GM12864 (cell line): ENCODE measurements around the gene TMEM242.

Experiments used
- DNase-seq: peaks from one replicate; pipeline ENCODE4 v3.0.0-alpha.2; 2011; ENCODE audit warnings: low read depth
- H3K4me3 ChIP-seq: 2 replicates; pipeline ENCODE4 v1.5.1; 2011; ENCODE audit warnings: mild to moderate bottlenecking, low read depth, low read length, control low read depth
- TF ChIP-seq, protein P1 (sequence below): IDR thresholded peaks from 2 replicates; pipeline ENCODE4 v1.5.1; 2011; ENCODE audit warnings: low read depth, mild to moderate bottlenecking, moderate library complexity, low read length, control low read depth, inconsistent platforms; ENCODE audit errors: missing control alignments

TMEM242 gene

DNA sequence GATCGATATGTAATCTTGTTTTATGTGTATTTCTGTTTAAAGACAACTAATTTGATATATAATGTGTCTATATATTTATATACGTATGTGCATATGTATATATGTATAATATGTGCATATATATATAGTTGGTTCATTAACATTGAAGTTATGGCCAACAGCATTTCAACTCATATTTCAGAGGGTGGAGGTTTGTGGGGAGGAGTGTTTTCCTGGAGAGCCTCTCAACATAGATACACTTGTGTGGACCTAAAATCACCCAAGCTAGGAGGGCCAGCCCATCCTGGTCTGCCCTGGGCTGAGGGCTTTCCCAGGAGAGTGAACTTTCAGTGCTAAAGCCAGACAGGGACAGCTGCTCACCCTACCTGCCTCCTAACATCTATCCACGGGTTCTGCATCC lies 68.8 kb downstream of the TMEM242 start:
- no peak for DNase-seq
- no peak overlapping the region for H3K4me3 ChIP-seq
- TF ChIP-seq, protein P1, sequence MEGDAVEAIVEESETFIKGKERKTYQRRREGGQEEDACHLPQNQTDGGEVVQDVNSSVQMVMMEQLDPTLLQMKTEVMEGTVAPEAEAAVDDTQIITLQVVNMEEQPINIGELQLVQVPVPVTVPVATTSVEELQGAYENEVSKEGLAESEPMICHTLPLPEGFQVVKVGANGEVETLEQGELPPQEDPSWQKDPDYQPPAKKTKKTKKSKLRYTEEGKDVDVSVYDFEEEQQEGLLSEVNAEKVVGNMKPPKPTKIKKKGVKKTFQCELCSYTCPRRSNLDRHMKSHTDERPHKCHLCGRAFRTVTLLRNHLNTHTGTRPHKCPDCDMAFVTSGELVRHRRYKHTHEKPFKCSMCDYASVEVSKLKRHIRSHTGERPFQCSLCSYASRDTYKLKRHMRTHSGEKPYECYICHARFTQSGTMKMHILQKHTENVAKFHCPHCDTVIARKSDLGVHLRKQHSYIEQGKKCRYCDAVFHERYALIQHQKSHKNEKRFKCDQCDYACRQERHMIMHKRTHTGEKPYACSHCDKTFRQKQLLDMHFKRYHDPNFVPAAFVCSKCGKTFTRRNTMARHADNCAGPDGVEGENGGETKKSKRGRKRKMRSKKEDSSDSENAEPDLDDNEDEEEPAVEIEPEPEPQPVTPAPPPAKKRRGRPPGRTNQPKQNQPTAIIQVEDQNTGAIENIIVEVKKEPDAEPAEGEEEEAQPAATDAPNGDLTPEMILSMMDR: no peak

DNA sequence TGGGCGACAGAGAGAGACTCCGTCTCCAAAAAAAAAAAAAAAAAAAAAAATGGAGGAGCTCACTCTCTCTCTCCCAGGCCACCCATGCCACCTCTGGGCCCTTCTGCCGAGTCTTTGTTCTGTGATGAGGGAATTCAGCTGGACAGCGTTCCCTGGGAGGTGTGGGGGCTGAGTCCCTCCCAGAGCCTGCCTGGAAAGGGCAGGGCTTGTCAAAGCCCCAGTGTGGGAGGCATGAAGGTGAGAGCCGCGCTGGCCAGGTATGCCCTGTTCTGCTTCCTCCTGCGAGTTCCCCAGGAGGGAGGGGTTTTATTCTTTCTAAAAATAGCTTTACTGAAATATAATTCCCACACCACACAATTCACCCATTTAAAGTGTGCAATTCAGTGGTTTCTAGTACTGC lies 69.6 kb downstream of the TMEM242 start:
- H3K4me3 ChIP-seq: no peak overlapping the region
- DNase-seq: no peak
- TF ChIP-seq, protein P1: no peak

DNA sequence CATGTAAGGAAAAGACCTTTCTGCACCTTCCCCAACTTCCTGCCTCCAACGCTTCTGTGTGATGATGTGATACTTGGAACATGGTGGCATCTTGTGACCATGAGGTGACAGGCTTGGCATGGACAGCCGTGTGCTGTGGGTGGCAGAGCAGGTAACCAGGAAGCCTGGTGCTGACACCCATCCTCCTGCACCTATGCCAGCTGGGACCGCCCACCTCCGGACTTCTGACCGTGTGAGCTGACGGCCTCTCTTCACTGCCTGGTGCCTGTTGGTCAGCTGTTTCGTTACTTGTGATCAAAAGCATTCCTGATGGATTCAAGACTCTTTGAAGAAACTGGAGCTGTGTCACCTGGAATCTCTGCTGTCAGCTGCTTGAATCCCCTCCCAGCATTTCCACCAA lies 70.3 kb downstream of the TMEM242 start:
- DNase-seq: no peak
- TF ChIP-seq, protein P1: no peak
- H3K4me3 ChIP-seq: no peak overlapping the region

DNA sequence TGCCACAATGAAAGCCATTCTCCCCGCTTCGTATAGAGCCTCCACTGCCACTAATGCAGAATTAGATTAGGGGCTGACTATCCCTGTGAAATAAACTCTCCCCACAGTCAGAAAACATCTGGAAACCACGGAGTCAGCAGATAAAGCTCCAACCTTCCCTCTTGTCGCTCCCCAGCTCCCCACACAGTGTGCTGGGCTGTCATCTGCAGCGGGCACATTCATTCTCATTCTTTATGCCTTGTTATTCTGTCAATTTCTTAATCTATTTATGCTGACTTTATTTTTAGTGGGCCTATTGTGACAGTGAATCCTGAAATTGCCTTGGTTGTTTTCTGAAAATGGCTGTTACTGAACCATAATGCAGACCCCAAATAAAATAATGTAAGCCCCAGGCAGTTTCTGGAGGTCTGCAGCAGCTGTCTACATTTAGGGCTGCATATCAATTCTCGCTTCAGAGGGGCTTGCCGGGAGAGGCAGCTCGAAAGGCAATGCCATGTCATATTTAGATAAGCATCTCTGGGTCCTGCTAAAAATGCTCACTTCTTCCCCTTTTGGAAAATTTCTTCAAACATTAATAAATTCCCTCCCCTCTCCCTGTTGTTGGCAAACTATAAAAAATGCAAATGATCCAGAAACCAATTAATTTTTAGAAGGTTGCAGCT lies 71.6 kb downstream of the TMEM242 start:
- TF ChIP-seq, protein P1: no peak
- DNase-seq: no peak
- H3K4me3 ChIP-seq: no peak overlapping the region

DNA sequence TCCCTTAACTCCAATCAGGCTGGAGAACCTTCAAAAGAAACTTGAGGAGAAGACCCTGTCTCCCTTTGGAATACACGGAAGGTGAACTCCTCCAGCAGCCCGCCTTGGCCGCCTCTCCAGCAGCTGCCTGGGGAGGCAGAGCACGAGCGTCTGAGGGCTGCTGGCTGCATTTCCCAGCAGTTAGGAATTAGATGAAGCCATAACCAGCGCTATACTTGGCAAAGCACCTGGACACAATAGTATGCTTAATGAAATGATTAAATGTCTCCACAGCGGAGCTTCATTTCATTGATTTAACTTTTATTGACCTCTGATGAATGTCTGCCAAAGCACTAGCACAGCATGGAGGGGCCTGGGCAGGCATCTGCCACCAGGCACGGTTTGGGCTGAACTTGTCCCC lies 73.5 kb downstream of the TMEM242 start:
- no peak overlapping the region for H3K4me3 ChIP-seq
- DNase-seq: no peak
- TF ChIP-seq, protein P1: no peak

DNA sequence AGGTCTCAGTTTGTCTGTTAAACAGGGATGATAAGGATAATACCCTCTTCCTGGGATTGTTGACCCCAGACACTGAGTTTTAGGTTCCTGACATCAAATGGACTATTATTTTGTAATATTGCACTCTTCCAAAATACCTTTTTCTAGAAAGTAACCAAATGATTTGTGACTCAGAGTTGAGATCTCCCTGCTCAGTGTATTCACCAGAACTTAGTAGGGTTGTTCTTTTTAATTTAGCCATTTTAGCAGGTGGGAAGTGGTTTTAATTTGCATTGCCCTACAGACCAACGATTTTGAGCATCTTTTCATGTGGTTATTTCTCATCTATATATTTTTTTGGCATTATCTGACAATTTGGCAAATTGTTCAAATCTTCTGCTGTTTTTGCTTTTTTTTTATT lies 75.1 kb downstream of the TMEM242 start:
- TF ChIP-seq, protein P1: no peak
- no peak overlapping the region for H3K4me3 ChIP-seq
- DNase-seq: no peak
